SJSA1 (cell line): ENCODE data around the gene STT3B. TPM values are rescaled to one million over a fixed set of nuclear protein-coding genes. Genes with fewer than 3 reads are reported as not detected.
"Not testable (repeated sequence)": the region's sequence is repeated elsewhere in the genome, so short reads cannot be mapped to it uniquely, and the experiment has no call there.

Experiments used
- DNase-seq, 2 experiments: peaks; one replicate each; pipeline ENCODE4 v3.0.0-alpha.2; 2015 to 2020; ENCODE audit warnings: low spot score in 2 of 2, low read depth in 1 of 2
- H3K27ac ChIP-seq: fragments of 250-450 bp; sonication (Bioruptor Pico); 2 replicates; pipeline ENCODE4 v1.5.1; 2020; ENCODE audit warnings: mild to moderate bottlenecking, moderate library complexity
- H3K27me3 ChIP-seq: fragments of 250-450 bp; sonication (Bioruptor Pico); replicated peaks from 2 replicates; pipeline ENCODE4 v1.5.1; 2020; ENCODE audit warnings: mild to moderate bottlenecking, moderate library complexity
- H3K36me3 ChIP-seq: fragments of 250-450 bp; sonication (Bioruptor Pico); 2 replicates; pipeline ENCODE4 v1.5.1; 2020; ENCODE audit warnings: mild to moderate bottlenecking
- H3K4me1 ChIP-seq: fragments of 250-450 bp; sonication (Bioruptor Pico); replicated peaks from 2 replicates; pipeline ENCODE4 v1.6.1; 2021; ENCODE audit warnings: mild to moderate bottlenecking
- H3K4me3 ChIP-seq: fragments of 250-450 bp; sonication (Bioruptor Pico); 2 replicates; pipeline ENCODE4 v1.5.1; 2020; ENCODE audit warnings: mild to moderate bottlenecking
- H3K9me3 ChIP-seq: fragments of 250-450 bp; sonication (Bioruptor Pico); replicated peaks from 2 replicates; pipeline ENCODE4 v1.5.1; 2020; ENCODE audit warnings: mild to moderate bottlenecking
- total RNA-seq: library from RNA; depleted of rRNA; stranded (reverse); fragments of >200 nt; shearing (Covaris generic); gene quantifications from 2 replicates; pipeline ENCODE4 v1.2.3, GENCODE V29; 2014

STT3B gene
- total RNA-seq, 1 experiment from 2014 or later, result 172 TPM

GRCh38 chr3:31573036-31573779 lies 40.5 kb downstream of the STT3B start:
- no peak overlapping the region for H3K4me3 ChIP-seq
- no peaks in the 10 kb centered on the region for H3K9me3 ChIP-seq
- DNase-seq, result no peak
- no peaks in the 10 kb centered on the region for H3K36me3 ChIP-seq
- no peaks in the 10 kb centered on the region for H3K27me3 ChIP-seq
- H3K4me1 ChIP-seq, result no peaks in the 10 kb centered on the region
- H3K27ac ChIP-seq, result no peak overlapping the region

GRCh38 chr3:31575448-31575847 lies 42.7 kb downstream of the STT3B start:
- DNase-seq, result no peak
- no peaks in the 10 kb centered on the region for H3K4me1 ChIP-seq
- no peak overlapping the region for H3K4me3 ChIP-seq
- no peaks in the 10 kb centered on the region for H3K9me3 ChIP-seq
- H3K27me3 ChIP-seq, result no peaks in the 10 kb centered on the region
- H3K27ac ChIP-seq, result no peak overlapping the region
- peaks cover 7% of the 10 kb centered on the region for H3K36me3 ChIP-seq

DNA sequence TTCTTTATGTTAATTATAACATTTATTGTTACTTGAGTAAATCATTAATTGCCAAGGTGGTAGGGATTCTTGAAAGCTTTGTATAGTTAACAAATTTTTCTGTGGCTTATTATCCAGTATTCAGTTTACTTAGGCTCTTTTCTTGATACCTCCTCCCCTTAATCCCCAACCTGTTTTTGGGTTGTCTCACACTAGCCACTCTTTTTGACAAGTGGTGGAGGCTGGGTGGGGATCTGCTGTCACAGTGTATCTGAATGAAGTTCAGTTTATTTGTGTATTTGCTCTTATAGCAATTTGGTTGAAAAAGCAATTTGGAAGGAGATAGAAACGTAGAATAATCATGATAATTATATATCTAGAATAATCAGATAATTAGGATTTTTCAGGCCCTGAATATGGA lies 43.8 kb downstream of the STT3B start:
- DNase-seq, result no peak
- no peak overlapping the region for H3K4me3 ChIP-seq
- no peaks in the 10 kb centered on the region for H3K4me1 ChIP-seq
- H3K27me3 ChIP-seq, result no peaks in the 10 kb centered on the region
- no peak overlapping the region for H3K27ac ChIP-seq
- H3K36me3 ChIP-seq, result peaks cover 7% of the 10 kb centered on the region
- H3K9me3 ChIP-seq, result no peaks in the 10 kb centered on the region

DNA sequence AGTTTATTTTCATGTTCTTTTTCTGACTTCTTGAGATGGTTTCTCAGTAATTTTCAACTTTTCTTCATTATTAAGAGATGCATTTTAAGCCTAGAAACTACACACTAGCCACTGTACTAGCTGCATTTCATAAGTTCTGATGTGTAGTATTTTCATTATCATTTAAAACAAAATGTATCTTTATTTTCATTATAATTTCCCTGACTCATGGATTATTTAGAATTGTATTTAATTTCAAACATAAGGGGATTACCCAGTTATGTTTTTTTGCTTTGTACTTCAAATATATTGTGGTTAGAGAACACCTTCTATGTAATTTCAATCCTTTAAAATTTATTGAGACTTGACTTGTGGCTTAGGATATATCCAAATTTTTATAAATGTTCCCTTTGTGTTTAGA lies 44.5 kb downstream of the STT3B start:
- DNase-seq, result no peak
- Histone ChIP-seq H3K27me3 (no peaks in the 10 kb centered on the region), H3K4me1 (no peaks in the 10 kb centered on the region), H3K36me3 (peaks cover 10% of the 10 kb centered on the region), H3K27ac (no peak overlapping the region), H3K4me3 (no peak overlapping the region), H3K9me3 (no peaks in the 10 kb centered on the region)

DNA sequence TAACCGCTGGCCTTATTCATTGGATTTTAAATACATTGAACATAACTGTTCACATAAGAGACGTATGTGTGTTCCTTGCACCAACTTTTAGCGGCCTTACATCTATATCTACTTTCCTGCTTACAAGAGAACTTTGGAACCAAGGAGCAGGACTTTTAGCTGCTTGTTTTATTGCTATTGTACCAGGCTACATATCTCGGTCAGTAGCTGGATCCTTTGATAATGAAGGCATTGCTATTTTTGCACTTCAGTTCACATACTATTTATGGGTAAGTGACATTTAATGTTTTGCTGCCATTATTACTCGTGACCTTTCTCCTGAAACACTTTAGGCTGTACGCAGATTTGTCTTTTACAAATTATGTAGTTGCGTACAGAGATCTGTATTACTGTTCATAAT lies 47.1 kb downstream of the STT3B start:
- Histone ChIP-seq H3K36me3 (peaks cover 22% of the 10 kb centered on the region), H3K27ac (no peak overlapping the region)

DNA sequence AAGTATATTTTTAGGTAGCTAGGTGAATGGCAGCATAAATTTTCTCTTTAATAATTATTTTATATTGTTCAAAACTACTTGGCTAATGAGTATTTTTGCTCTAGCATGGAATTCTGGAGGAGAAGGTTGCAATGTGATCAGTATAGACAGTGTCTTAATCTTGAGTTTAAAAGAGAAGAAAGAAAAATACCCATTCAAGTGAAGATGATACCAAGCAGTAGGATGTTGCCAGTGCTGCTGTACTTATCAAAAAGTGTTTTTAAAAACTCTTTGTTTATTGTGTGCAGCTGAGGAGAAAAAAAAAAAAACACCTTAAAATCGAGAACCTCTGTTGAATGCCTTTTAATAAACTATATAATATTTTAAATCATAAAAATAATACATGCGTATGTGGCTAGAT lies 47.9 kb downstream of the STT3B start:
- Histone ChIP-seq H3K4me1 (no peaks in the 10 kb centered on the region), H3K27ac (no peak overlapping the region), H3K9me3 (no peaks in the 10 kb centered on the region), H3K4me3 (no peak overlapping the region), H3K36me3 (peaks cover 22% of the 10 kb centered on the region), H3K27me3 (no peaks in the 10 kb centered on the region)
- no peak for DNase-seq

More for the DNA sequence above, 47.1 kb downstream of the STT3B start:
- no peaks in the 10 kb centered on the region for H3K27me3 ChIP-seq
- H3K4me3 ChIP-seq, result no peak overlapping the region
- no peaks in the 10 kb centered on the region for H3K4me1 ChIP-seq
- H3K9me3 ChIP-seq, result no peaks in the 10 kb centered on the region
- DNase-seq, result no peak

GRCh38 chr3:31581660-31582059 lies 48.9 kb downstream of the STT3B start:
- DNase-seq, result no peak
- no peaks in the 10 kb centered on the region for H3K4me1 ChIP-seq

DNA sequence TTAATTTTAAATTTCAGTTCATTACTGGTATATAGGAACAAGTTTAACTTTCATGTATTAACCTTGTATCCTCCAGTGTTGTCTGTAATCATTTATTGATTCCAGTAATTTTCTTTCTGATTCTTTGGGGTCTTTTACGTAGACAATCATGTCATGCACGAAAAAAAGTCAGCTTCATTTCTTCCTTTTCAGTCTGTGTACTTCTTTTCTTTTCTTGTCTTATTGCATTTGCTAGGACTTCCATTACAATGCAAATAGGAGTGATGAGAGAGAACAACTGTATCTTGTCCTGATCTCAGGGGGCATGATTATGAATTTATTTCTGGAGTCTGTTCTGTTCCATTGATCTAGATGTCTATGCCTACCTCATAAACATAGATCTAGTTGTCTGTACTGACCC lies 56.5 kb downstream of the STT3B start:
- DNase-seq, result no peak

More at GRCh38 chr3:31581660-31582059, 48.9 kb downstream of the STT3B start:
- Histone ChIP-seq H3K27me3 (no peaks in the 10 kb centered on the region), H3K36me3 (peaks cover 22% of the 10 kb centered on the region), H3K9me3 (no peaks in the 10 kb centered on the region), H3K27ac (no peak overlapping the region), H3K4me3 (no peak overlapping the region)

DNA sequence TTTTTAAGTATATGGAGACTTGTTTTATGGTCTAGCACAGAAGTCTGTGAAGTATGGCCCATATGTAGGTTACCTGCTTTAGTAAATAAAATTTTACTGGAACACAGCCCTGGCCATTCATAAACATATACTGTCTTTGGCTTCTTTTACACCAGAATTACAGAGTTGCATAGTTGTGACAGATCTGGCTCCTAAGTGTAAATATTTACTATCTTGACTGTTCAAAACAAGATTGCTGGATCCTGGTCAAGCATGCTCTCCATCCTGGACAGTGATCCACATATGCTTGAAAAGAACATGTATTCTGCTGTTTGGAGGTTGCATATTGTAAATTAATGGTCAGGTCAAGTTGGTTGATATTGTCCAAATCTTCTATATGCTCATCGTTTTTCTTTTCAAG lies 57.9 kb downstream of the STT3B start:
- H3K36me3 ChIP-seq, result peaks cover 23% of the 10 kb centered on the region
- no peak overlapping the region for H3K4me3 ChIP-seq
- no peaks in the 10 kb centered on the region for H3K27me3 ChIP-seq
- no peak overlapping the region for H3K27ac ChIP-seq
- no peaks in the 10 kb centered on the region for H3K4me1 ChIP-seq
- DNase-seq, result no peak
- H3K9me3 ChIP-seq, result no peaks in the 10 kb centered on the region

More for the DNA sequence above, 56.5 kb downstream of the STT3B start:
- no peak overlapping the region for H3K4me3 ChIP-seq
- no peak overlapping the region for H3K27ac ChIP-seq
- H3K36me3 ChIP-seq, result peaks cover 20% of the 10 kb centered on the region
- no peaks in the 10 kb centered on the region for H3K9me3 ChIP-seq
- no peaks in the 10 kb centered on the region for H3K4me1 ChIP-seq
- no peaks in the 10 kb centered on the region for H3K27me3 ChIP-seq

DNA sequence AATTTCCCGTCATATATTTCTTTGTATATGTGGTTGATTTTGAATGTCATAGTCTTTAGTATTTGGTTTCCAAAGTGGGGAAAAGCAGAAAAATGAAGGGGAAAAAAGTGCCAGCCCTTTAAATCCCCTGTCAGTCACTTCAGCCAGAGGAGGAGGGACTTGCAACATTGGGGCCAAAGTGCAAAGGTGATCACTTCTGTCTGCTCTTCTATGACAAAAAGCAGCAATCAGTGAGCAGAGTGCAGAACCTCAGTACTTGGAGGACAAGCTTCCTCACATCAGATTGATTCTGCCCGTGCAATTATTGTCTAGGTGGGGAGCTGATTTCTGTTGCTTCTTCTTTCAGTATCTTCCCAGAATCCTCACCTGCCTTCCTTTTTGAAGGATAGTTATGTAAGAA lies 60.0 kb downstream of the STT3B start:
- Histone ChIP-seq H3K4me1 (no peaks in the 10 kb centered on the region), H3K27me3 (no peaks in the 10 kb centered on the region), H3K36me3 (peaks cover 23% of the 10 kb centered on the region), H3K4me3 (no peak overlapping the region), H3K27ac (no peak overlapping the region), H3K9me3 (no peaks in the 10 kb centered on the region)
- no peak for DNase-seq

GRCh38 chr3:31596176-31596575 lies 63.5 kb downstream of the STT3B start:
- Histone ChIP-seq H3K4me3 (no peak overlapping the region), H3K27ac (no peak overlapping the region)
- no peak for DNase-seq

GRCh38 chr3:31600431-31600830 lies 67.7 kb downstream of the STT3B start:
- Histone ChIP-seq H3K27ac (no peak overlapping the region), H3K4me1 (no peaks in the 10 kb centered on the region), H3K9me3 (0 out of 2 replicates have a peak, but pooled peaks cover under 1% of the 10 kb centered on the region), H3K27me3 (no peaks in the 10 kb centered on the region), H3K36me3 (peaks cover 9% of the 10 kb centered on the region), H3K4me3 (no peak overlapping the region)
- DNase-seq, result no peak

More at GRCh38 chr3:31596176-31596575, 63.5 kb downstream of the STT3B start:
- H3K4me1 ChIP-seq, result no peaks in the 10 kb centered on the region
- peaks cover 12% of the 10 kb centered on the region for H3K36me3 ChIP-seq
- no peaks in the 10 kb centered on the region for H3K27me3 ChIP-seq
- H3K9me3 ChIP-seq, result no peaks in the 10 kb centered on the region

DNA sequence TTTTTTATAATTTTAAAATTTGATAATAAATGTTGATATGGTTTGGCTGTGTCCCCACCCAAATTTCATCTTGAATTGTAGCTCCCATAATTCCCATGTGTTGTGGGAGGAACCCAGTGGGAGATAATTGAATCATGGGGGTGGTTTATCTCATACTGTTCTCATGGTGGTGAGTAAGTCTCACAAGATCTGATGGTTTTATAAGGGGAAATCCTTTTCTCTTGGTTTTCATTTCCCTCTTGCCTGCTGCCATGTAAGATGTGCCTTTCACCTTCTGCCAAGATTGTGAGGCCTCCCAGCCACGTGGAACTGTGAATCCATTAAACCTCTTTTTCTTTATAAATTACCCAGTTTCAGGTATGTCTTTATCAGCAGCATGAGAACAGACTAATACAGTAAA lies 72.6 kb downstream of the STT3B start:
- not testable (repeated sequence) for DNase-seq, H3K27me3 ChIP-seq, H3K9me3 ChIP-seq, H3K4me3 ChIP-seq, H3K27ac ChIP-seq, H3K4me1 ChIP-seq
- peaks cover 24% of the 10 kb centered on the region for H3K36me3 ChIP-seq

DNA sequence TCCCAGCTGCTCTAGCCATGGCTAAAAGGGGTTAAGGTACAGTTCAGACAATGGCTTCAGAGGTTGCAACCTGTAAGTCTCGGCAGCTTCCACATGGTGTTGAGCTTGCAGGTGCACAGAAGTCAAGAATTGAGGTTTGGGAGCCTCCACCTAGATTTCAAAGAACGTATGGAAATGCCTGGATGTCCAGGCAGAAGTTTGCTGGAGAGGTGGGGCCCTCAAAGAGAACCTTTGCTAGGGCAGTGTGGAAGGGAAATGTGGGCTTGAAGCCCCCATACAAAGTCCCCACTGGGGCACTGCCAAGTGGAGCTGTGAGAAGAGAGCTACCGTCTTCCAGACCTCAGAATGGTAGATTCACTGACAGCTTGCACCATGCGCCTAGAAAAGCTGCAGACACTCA lies 73.7 kb downstream of the STT3B start:
- H3K36me3 ChIP-seq, result peaks cover 18% of the 10 kb centered on the region
- H3K9me3 ChIP-seq, result 0 out of 2 replicates have a peak, but pooled peaks cover 2% of the 10 kb centered on the region
- no peak overlapping the region for H3K4me3 ChIP-seq
- DNase-seq, result no peak
- H3K4me1 ChIP-seq, result no peaks in the 10 kb centered on the region
- H3K27ac ChIP-seq, result no peak overlapping the region
- no peaks in the 10 kb centered on the region for H3K27me3 ChIP-seq
